WTC11 (cell line): ENCODE measurements around the gene CORO1C. TPM values are rescaled to one million over a fixed set of nuclear protein-coding genes. Genes with fewer than 3 reads are reported as not detected.

ENCODE experiments used
- ATAC-seq: fragments of 200-7000 bp; cut with Tn5 transposase; 2 replicates; pipeline ENCODE4 v1.10.0; 2021; ENCODE audit warnings: mild to moderate bottlenecking, moderate library complexity
- CTCF ChIA-PET: fragments of 300-600 bp; sonication (Branson Sonifier 250); formaldehyde crosslinking; loops from one replicate; lab custom pipeline; 2021; ENCODE audit warnings: antibody characterized with exemption; lab: Charles Lee
- POLR2A ChIA-PET: fragments of 350-600 bp; sonication (Branson Sonifier 250); formaldehyde crosslinking; loops from one replicate; lab custom pipeline; 2021; ENCODE audit warnings: antibody characterized with exemption; lab: Charles Lee
- DNase-seq: peaks from one replicate; pipeline ENCODE4 v3.0.0; 2021; ENCODE audit warnings: low spot score
- H3K27ac Mint-ChIP-seq: 2 replicates; pipeline ENCODE4 v1.8.0; 2021; ENCODE audit warnings: mixed read lengths
- H3K27me3 Mint-ChIP-seq: 2 replicates; pipeline ENCODE4 v1.8.0; 2021; ENCODE audit warnings: low read depth, mild to moderate bottlenecking, moderate library complexity, mixed read lengths
- H3K36me3 Mint-ChIP-seq: 2 replicates; pipeline ENCODE4 v1.8.0; 2021; ENCODE audit warnings: mixed read lengths
- H3K4me1 Mint-ChIP-seq: 2 replicates; pipeline ENCODE4 v1.8.0; 2022; ENCODE audit warnings: mixed read lengths
- H3K4me3 Mint-ChIP-seq: 2 replicates; pipeline ENCODE4 v1.8.0; 2021; ENCODE audit warnings: mild to moderate bottlenecking, moderate library complexity, mixed read lengths
- H3K9me3 Mint-ChIP-seq: 2 replicates; pipeline ENCODE4 v1.8.0; 2021; ENCODE audit warnings: mixed read lengths
- E2F1 ChIP-seq: sonication (generic); formaldehyde crosslinking; IDR thresholded peaks from 2 replicates; pipeline ENCODE4 v1.8.0; 2022; ENCODE audit warnings: mild to moderate bottlenecking, missing genetic modification reagents
- E2F5 ChIP-seq: sonication (generic); formaldehyde crosslinking; IDR thresholded peaks from 2 replicates; pipeline ENCODE4 v1.8.1; 2022; ENCODE audit warnings: mild to moderate bottlenecking, moderate library complexity, missing genetic modification reagents
- ELF4 ChIP-seq: sonication (generic); formaldehyde crosslinking; IDR thresholded peaks from 2 replicates; pipeline ENCODE4 v1.8.1; 2022; ENCODE audit warnings: low read depth, mild to moderate bottlenecking, moderate library complexity, missing genetic modification reagents
- ETV6 ChIP-seq: sonication (generic); formaldehyde crosslinking; IDR thresholded peaks from 2 replicates; pipeline ENCODE4 v1.8.1; 2022; ENCODE audit warnings: mild to moderate bottlenecking, missing genetic modification reagents
- GABPB1 ChIP-seq: sonication (generic); formaldehyde crosslinking; IDR thresholded peaks from 2 replicates; pipeline ENCODE4 v1.8.1; 2023; ENCODE audit warnings: mild to moderate bottlenecking, missing genetic modification reagents
- GRHL2 ChIP-seq: fragments of 250-450 bp; sonication (Bioruptor Pico); IDR thresholded peaks from 2 replicates; pipeline ENCODE4 v1.8.0; 2022; ENCODE audit warnings: mild to moderate bottlenecking, moderate library complexity; ENCODE audit not compliant: insufficient replicate concordance, severe bottlenecking
- JAZF1 ChIP-seq: fragments of 250-450 bp; sonication (Bioruptor Pico); IDR thresholded peaks from 2 replicates; pipeline ENCODE4 v1.9.0; 2021; ENCODE audit warnings: moderate library complexity, mild to moderate bottlenecking, inconsistent platforms
- JUN ChIP-seq: sonication (generic); formaldehyde crosslinking; IDR thresholded peaks from 2 replicates; pipeline ENCODE4 v1.8.0; 2023; ENCODE audit warnings: mild to moderate bottlenecking, missing genetic modification reagents
- NFYB ChIP-seq: sonication (generic); formaldehyde crosslinking; conservative IDR thresholded peaks from 2 replicates; pipeline ENCODE4 v1.8.0; 2022; ENCODE audit warnings: low read depth, missing genetic modification reagents
- PRDM15 ChIP-seq: sonication (generic); formaldehyde crosslinking; IDR thresholded peaks from 2 replicates; pipeline ENCODE4 v1.8.0; 2022; ENCODE audit warnings: missing genetic modification reagents
- PRRX2 ChIP-seq: fragments of 250-450 bp; sonication (Bioruptor Pico); IDR thresholded peaks from 2 replicates; pipeline ENCODE4 v1.8.0; 2021; ENCODE audit warnings: mild to moderate bottlenecking
- RELA ChIP-seq: sonication (generic); formaldehyde crosslinking; IDR thresholded peaks from 2 replicates; pipeline ENCODE4 v1.8.1; 2022; ENCODE audit warnings: missing genetic modification reagents, mild to moderate bottlenecking, borderline replicate concordance
- ZNF232 ChIP-seq: sonication (generic); formaldehyde crosslinking; IDR thresholded peaks from 2 replicates; pipeline ENCODE4 v1.8.0; 2022; ENCODE audit warnings: mild to moderate bottlenecking, missing genetic modification reagents
- ZNF425 ChIP-seq: fragments of 250-450 bp; sonication (Bioruptor Pico); conservative IDR thresholded peaks from 2 replicates; pipeline ENCODE4 v1.9.0; 2021; ENCODE audit warnings: mild to moderate bottlenecking
- total RNA-seq: library from RNA; stranded (reverse); gene quantifications from 3 replicates; pipeline ENCODE4 v1.2.3, GENCODE V29; 2021
- TF ChIP-seq, protein P1 (sequence below): sonication (generic); formaldehyde crosslinking; IDR thresholded peaks from 2 replicates; pipeline ENCODE4 v1.8.0; 2023; ENCODE audit warnings: missing genetic modification reagents, mild to moderate bottlenecking, borderline replicate concordance
- TF ChIP-seq, protein P2 (sequence below): fragments of 250-450 bp; sonication (Bioruptor Pico); IDR thresholded peaks from 2 replicates; pipeline ENCODE4 v1.9.0; 2021; ENCODE audit warnings: moderate library complexity, mild to moderate bottlenecking, inconsistent platforms, borderline replicate concordance

CORO1C gene
- total RNA-seq, 1 experiment from 2014 or later, result 113 TPM

DNA sequence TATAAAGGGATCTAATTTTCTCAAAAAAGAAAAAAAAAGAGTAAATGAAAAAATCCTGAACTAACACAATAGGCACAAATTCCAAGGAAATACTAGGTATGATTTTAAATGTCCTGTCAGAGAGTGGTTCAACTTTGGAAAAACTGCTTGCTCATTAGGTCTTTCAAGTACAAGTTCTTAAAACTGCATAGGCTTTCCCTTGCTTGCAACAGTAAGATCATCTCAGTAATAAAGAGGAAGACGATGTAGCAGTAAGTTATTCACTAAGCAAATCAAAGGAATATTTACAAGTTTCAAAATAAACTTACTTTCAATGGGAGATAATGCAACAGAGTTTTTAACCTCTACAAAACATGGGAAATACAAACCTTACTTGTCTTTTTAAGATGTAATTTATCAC, 21.6 kb downstream of the CORO1C start (continued):
- TF ChIP-seq, protein P1, sequence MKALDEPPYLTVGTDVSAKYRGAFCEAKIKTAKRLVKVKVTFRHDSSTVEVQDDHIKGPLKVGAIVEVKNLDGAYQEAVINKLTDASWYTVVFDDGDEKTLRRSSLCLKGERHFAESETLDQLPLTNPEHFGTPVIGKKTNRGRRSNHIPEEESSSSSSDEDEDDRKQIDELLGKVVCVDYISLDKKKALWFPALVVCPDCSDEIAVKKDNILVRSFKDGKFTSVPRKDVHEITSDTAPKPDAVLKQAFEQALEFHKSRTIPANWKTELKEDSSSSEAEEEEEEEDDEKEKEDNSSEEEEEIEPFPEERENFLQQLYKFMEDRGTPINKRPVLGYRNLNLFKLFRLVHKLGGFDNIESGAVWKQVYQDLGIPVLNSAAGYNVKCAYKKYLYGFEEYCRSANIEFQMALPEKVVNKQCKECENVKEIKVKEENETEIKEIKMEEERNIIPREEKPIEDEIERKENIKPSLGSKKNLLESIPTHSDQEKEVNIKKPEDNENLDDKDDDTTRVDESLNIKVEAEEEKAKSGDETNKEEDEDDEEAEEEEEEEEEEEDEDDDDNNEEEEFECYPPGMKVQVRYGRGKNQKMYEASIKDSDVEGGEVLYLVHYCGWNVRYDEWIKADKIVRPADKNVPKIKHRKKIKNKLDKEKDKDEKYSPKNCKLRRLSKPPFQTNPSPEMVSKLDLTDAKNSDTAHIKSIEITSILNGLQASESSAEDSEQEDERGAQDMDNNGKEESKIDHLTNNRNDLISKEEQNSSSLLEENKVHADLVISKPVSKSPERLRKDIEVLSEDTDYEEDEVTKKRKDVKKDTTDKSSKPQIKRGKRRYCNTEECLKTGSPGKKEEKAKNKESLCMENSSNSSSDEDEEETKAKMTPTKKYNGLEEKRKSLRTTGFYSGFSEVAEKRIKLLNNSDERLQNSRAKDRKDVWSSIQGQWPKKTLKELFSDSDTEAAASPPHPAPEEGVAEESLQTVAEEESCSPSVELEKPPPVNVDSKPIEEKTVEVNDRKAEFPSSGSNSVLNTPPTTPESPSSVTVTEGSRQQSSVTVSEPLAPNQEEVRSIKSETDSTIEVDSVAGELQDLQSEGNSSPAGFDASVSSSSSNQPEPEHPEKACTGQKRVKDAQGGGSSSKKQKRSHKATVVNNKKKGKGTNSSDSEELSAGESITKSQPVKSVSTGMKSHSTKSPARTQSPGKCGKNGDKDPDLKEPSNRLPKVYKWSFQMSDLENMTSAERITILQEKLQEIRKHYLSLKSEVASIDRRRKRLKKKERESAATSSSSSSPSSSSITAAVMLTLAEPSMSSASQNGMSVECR (CRISPR knock-in tag), result no peak
- TF ChIP-seq E2F5 (CRISPR knock-in tag), result no peak

DNA sequence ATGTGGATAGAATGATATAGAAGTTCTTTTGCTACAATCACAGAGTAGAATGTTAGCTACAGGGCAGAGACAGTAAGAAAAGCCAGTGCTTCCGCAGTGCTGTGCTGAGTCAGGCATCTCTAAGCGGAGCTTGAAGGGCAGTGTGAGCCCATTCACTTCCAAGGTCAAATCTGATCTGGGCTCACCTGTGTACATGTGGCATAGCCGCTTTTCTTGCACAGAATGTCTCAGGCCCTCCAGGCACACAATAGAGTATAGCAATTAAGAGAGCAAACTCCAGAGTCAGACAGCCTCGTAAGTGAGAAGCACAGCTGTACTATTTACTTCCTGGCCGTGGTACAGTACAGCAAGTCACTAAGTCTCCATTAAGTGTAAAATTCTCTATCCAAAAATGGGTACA, 26.8 kb downstream of the CORO1C start:
- ChIA-PET POLR2A (no interaction called here), CTCF (interaction anchor here (0.6 kb wide), 1 partner anchor 85 kb away, joined by 3 read pairs; no protein-coding TSS in a partner anchor)
- Mint-ChIP-seq H3K36me3 (peaks cover 16% of the 10 kb centered on the region), H3K27ac (peak overlapping the region; percentile 40), H3K9me3 (no peaks in the 10 kb centered on the region), H3K4me1 (peaks cover 44% of the 10 kb centered on the region), H3K27me3 (no peaks in the 10 kb centered on the region), H3K4me3 (no peak overlapping the region)
- ATAC-seq, result no peak
- no peak for DNase-seq
- TF ChIP-seq GABPB1 (no peak), E2F5 (CRISPR knock-in tag) (no peak), PRRX2 (CRISPR knock-in tag) (no peak), ETV6 (CRISPR knock-in tag) (no peak), JAZF1 (no peak), E2F1 (CRISPR knock-in tag) (no peak), ELF4 (CRISPR knock-in tag) (no peak), ZNF425 (CRISPR knock-in tag) (no peak), GRHL2 (CRISPR knock-in tag) (no peak), ZNF232 (CRISPR knock-in tag) (no peak), PRDM15 (CRISPR knock-in tag) (no peak), NFYB (CRISPR knock-in tag) (no peak), JUN (CRISPR knock-in tag) (no peak), RELA (CRISPR knock-in tag) (no peak)
- TF ChIP-seq, protein P2, sequence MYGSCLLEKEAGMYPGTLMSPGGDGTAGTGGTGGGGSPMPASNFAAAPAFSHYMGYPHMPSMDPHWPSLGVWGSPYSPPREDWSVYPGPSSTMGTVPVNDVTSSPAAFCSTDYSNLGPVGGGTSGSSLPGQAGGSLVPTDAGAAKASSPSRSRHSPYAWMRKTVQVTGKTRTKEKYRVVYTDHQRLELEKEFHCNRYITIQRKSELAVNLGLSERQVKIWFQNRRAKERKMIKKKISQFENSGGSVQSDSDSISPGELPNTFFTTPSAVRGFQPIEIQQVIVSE (CRISPR knock-in tag), result no peak
- TF ChIP-seq, protein P1 (CRISPR knock-in tag), result no peak
